Raji (cell line): ENCODE measurements around the gene PRAMEF12.

ENCODE experiments used
- POLR2A ChIP-seq: IDR thresholded peaks from 2 replicates; pipeline ENCODE4 v1.6.1; 2011; ENCODE audit warnings: low read depth, low read length, control low read depth; ENCODE audit not compliant: insufficient read depth

The PRAMEF12 gene

DNA sequence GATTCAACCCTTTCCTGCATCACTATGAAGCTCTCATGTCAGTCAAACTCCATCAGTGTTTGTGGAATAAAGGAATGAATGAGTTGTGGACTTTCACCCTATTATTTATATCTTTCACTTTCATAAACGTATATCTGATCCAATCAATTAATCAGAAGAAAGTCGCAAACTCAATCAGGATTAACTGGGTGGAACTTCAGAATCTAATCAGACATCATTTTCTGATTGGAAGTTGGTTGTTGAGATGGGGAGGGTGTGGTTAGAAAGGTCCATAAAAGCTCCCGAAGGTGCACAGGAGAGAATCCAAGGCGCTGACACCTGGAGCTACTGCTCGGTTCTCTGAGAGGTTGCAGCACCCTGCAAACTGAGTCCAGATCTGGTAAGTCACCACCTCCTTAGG, at the start of gene PRAMEF12:
Gene PRAMEF12, plus strand, starts transcription at position 301 of the 400 bp plus-strand sequence. CDS start 1,130 bp downstream, outside the sequence.
- TF ChIP-seq POLR2A, result no peak

- no peak for TF ChIP-seq POLR2A
Observed at GRCh38 chr1:12728391-12728790, 45.1 kb upstream of the PRAMEF12 start.

GRCh38 chr1:12730156-12730555, 43.4 kb upstream of the PRAMEF12 start:
- TF ChIP-seq POLR2A, result no peak

- TF ChIP-seq POLR2A, result no peak
Observed at GRCh38 chr1:12734651-12735050, 38.9 kb upstream of the PRAMEF12 start.

GRCh38 chr1:12738934-12739333, 34.6 kb upstream of the PRAMEF12 start:
- no peak for TF ChIP-seq POLR2A

DNA sequence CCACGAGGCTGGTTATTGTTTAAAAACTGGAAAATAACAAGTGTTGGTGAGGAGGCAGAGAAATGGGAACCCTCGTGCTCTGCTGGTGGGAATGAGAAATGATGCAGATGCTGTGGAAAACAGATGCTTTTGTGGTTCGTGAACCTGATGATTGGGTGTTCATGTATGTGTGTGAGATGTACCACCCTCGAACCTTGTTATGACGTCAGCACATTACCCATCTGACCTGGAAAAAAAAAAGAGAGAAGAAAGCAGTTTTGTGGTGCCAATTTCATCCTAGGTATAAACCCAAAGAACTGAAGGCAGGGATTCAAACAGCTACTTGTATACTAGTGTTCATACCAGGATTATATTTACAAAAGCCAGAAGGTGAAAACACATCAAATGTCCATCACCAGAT, 33.9 kb upstream of the PRAMEF12 start:
- TF ChIP-seq POLR2A, result no peak

DNA sequence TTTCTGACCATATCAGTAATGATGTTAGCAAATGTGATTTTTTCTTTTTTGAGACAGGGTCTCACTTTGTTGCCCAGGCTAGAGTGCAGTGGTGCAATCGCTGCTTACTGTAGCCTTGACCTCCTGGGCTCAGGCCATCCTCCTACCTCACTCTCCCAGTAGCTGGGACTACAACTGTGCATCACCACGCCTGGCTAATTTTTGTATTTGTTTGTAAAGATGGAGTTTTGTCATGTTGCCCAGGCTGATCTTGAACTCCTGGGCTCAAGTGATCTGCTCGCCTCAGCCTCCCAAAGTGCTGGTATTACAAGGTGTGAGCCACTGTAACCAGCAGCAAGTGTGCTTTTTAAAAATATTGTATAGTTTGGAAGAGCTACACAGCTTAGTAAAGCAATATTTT, 31.6 kb upstream of the PRAMEF12 start:
- TF ChIP-seq POLR2A, result no peak

- no peak for TF ChIP-seq POLR2A
Observed at GRCh38 chr1:12745126-12745991, 28.2 kb upstream of the PRAMEF12 start.

DNA sequence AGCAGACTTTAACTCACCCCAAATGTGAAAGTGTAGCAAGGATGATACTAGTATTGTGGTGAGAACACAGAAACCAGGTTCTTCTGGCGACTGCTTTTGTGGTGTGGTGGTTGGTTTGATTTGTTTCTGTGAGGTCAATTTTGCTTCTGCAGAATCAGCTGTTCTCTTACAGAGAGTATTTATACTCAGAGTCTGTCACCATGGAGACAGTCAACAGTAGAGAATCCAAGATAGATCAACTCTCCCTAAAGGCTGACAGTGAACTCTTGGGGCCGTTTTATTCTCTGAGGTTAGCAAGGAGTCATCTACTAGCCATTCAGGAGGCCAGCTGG, 27.6 kb upstream of the PRAMEF12 start, which contains the start of gene CFAP107:
Gene CFAP107, plus strand, starts transcription at position 209 of the 332 bp plus-strand sequence. CDS start 231 bp downstream, outside the sequence.
- no peak for TF ChIP-seq POLR2A

- no peak for TF ChIP-seq POLR2A
Observed at GRCh38 chr1:12748778-12749355, 24.7 kb upstream of the PRAMEF12 start.

DNA sequence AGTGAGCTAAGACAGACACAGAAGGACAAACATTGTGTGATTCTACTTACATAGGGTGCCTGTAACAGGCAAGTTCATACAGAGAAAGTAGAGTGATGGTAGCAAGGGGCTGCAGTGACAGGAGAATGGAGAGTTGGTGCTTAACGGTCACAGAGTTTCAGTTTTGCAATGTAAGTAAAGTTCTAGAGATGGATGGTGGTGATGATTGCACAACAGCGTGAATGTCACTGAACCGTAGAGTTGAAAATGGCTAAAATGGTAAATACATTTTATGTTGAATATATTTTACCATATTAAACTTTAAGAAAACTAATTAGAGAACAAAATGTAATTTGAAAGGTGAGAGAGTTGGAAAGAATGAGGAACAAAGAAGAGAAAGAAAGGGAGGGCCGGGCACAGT, 18.8 kb upstream of the PRAMEF12 start:
- no peak for TF ChIP-seq POLR2A

- no peak for TF ChIP-seq POLR2A
Observed at GRCh38 chr1:12756273-12756672, 17.3 kb upstream of the PRAMEF12 start.

DNA sequence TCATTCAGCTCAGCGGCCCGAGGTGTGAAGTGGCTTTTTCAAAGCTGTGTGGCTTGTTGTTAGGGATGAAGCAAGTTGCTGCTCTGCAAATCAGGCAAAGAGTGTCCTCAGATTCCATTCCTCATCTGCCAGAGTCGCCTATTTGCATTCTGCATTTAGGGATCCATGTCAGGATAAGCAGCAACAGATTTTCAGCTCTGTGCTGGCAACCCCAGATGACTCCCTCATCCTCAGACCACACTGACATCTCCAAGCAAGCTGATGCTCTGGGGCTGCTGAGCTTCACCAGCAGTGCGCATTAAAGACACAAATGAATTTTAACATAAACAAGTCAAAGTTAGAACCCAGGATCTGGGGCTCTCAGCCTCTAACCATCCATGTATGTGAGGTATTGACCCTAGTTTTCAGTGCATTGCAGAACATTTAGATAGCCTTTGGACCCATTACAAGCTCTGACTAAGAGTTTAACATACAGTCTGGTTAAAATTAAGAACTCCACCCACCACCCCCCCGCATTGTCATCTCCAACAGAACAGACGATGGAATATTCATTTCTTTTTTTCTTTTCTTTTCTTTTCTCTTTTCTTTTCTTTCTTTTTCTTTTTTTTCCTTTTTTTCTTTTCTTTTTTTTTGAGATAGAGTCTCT, 16.6 kb upstream of the PRAMEF12 start:
- no peak for TF ChIP-seq POLR2A

DNA sequence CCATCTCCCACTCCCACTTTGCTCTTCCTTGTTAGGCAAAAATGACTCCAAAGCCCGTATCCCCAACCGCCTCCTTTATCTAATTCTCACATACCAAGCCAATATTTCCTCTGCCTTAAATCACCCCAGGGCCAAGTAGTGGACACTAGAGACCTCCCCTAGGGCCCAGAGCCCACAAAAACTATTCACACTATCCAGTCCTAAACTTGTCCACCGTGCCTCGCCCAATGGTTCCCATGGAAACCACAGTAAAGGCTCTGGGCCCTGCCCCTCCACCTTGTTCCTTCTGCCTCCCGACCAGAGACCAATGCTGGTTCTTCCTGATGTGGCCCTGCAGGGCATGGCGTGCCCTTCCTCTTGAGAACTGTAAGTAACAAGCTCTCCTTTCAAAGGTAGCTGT, 15.7 kb upstream of the PRAMEF12 start:
- TF ChIP-seq POLR2A, result no peak

DNA sequence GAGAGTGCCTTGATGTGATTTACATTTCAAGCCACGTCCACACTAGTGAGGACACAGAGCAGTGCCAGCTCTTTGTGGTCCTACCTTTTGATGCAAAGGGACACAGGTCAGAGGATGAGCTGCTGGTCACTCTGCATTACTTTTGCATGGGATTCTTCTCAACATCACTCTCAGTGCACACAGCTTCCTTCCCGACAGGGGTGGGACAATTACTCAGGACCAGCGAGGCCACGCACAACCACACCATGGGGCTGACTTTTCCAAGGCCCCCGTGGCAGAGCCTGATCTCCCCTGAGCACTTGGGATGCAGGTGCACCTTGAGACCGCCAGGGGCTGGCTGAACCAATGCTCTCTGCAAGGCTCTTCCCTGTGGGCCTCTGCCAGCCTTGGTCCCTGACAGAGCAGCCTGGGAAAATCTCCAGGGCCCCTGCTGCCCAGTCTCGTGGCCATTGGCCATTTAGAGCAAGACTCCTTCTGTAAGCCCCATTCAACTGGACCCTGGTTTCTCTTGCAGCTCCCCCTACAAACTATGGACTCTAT, 13.2 kb upstream of the PRAMEF12 start:
- TF ChIP-seq POLR2A, result no peak

- TF ChIP-seq POLR2A, result no peak
Observed at GRCh38 chr1:12761781-12762180, 11.8 kb upstream of the PRAMEF12 start.
